ENCODE results near the gene PPP2R2D.
"Not testable (repeated sequence)": the region's sequence is repeated elsewhere in the genome, so short reads cannot be mapped to it uniquely, and the experiment has no call there.

The PPP2R2D gene

DNA sequence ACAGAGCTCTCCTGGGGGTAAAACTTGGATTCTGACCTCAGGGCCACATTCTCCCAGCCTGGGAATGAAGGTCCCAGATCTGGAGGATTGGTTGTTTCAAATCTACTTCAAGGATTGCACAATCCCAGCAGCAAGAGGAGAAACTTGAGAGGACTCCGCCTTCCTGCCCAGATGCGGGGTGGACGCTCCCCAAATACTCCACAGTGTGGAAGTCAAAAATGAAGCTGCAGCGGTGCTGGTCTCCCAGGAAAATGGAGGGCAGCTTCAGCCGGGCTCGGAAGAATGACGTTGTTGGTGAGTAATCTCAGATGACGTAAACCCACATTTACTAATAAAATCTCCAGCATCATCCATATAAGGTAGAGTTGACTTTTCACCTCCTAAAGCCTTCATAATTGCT lies 31.5 kb upstream of the PPP2R2D start:
- DNase-seq, result no peak

- no peak for DNase-seq
These were observed 30.4 kb upstream of the PPP2R2D start for GRCh38 chr10:131870411-131870810.

DNA sequence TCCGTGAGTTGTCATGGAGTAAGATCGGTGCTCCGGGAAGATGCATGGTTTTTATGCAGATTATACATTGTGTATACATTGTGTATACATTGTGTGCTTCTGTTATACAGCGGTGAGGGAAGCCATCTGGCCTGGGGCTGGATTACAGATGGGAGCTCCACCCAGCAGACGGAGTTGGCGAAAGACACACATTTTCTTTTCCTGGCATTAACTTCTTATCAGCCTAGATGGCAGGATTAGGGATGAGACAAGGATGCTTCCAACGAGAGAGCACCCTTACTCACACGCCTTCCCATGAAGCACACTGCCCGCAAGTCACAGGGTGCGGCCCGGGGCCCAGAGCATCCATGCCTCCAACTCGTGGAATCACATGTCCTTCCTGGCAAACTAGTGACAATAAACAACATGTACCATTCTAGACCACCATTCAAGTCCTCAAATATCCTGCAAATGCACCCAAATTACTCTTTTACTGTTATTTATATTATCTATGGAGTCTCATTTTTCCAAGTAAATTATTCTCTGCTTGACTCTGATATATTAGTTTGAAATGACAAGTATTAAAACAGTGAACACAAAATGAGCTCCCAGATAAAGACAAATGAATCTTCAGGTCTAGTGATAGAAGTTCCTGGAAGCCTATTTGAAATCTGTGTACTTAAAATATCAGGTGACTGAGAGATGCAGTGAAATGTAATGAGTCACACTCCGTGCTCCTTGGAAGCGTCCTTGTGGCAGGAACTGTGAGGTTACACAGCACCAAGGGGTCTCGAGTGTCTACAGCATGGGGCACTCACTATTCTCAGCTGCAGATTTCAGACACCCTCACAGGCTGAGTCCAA lies 29.8 kb upstream of the PPP2R2D start:
- no peak for DNase-seq

DNA sequence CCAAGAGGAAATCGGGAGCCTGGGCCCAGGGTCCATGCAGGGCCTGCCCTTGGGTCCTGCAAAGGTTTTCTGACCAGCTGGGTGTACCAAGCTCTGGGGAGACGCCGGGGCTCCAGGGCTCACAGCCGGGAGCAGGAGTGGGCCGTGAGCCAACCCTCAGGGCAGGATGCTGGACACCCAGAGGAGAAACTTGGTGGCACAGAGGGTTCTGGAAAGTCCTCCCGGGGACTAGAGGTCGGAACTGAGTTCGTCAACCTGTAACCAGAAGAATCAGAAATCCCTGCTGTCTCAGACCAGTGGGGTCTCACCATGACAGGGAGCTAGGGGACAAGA lies 29.2 kb upstream of the PPP2R2D start:
- no peak for DNase-seq

- DNase-seq, result no peak
These were observed 28.6 kb upstream of the PPP2R2D start for GRCh38 chr10:131872011-131872826.

DNA sequence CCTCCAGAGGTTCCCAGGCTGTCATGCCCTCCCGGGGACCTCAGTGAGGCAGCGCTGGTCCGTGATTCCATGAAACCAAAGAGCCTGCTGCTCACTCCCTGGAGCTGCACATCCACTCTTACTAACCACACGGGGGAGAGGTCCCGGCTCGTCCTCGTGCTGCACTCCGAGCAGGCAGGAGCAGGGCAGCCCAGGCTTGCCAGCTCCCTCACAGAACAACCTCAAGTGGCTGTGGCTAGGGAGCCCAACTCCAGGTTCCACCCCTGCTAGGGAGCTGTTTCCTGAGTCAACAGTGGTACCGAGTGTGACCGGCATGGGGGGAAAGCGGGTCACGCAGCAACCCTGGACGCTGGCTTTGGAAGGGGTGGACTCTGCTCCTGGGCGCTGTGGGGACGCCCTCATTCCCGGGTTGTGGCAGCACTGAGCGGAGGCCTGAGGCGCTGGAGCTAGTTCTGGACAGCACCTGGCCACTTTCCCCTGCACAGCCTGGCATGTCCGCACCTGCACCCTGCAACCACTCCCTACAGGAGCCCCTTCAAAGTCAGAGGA lies 27.9 kb upstream of the PPP2R2D start:
- DNase-seq, result no peak

DNA sequence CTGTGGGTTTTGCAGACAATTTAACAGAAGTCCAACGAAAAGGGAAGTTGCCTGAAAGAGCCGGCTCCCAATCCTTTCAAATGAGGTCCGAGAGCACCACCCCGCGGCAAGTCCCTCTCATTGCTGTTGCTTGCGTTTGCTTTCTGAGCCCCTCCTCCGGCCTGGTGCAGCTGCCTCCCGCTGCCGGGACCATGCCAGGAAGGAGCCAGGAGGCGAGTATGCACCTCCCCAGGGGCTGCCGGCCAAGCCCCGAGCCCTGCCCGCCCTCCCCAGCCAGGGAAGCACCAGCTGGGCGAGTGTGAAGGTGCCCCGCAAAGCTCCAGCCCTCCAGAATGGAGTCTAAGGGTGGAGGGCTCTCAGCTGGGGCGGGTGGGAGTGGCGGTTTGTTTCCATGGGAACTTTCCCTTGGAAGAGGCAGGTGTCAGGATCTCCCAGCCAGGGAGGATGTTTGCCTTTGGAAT lies 25.8 kb upstream of the PPP2R2D start:
- DNase-seq, result peak; percentile 51

- DNase-seq, result no peak
These were observed 25.3 kb upstream of the PPP2R2D start for GRCh38 chr10:131875501-131875900.

- no peak for DNase-seq
These were observed 24.8 kb upstream of the PPP2R2D start for GRCh38 chr10:131876017-131876416.

DNA sequence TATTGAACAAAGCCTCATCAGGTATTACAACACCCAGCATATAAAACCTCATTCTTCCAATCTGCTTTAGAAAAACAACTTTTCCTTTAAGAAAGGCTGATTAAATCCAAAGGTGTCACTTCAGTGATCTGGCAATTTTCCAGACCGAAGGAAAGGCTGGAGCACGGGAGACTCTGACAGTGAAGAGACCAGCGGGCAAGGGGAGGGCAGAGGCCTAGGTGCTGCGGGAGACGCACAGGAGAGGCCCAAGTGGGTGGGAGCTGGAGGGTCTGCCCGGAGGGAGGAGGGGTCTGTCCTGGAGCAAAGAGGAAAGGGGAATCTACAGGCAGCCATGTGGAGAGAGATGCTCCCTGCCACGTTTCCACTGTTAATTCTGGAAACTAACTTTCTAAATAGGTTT lies 24.3 kb upstream of the PPP2R2D start:
- DNase-seq, result no peak

DNA sequence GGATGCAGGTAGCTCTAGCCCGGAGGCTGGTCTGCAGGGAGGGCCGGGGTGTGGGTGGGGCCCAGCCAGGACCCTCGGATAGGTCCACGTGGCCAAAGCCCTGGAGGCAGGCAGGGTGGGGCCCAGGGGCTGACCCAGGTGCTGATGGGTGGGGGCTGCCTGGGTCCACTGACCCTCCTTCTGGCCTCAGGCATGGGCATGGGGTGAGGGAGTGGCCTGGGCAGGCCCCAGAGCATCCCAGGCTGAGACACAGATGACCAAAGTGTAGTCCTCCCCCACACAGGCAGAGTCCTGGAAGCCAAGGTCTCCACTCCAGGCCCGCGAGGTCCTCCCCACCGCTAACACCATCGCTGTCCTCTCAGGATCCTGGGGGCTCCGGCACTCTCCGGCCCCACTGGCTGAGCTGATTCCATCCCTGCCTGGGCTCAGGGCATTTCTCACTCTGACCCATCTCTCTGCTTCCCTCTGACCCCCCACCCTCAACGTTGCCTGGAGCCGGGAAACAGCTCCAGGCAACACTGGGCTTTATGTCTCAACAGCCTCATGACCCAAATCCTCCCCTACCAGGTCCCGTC lies 20.7 kb upstream of the PPP2R2D start:
- no peak for DNase-seq

DNA sequence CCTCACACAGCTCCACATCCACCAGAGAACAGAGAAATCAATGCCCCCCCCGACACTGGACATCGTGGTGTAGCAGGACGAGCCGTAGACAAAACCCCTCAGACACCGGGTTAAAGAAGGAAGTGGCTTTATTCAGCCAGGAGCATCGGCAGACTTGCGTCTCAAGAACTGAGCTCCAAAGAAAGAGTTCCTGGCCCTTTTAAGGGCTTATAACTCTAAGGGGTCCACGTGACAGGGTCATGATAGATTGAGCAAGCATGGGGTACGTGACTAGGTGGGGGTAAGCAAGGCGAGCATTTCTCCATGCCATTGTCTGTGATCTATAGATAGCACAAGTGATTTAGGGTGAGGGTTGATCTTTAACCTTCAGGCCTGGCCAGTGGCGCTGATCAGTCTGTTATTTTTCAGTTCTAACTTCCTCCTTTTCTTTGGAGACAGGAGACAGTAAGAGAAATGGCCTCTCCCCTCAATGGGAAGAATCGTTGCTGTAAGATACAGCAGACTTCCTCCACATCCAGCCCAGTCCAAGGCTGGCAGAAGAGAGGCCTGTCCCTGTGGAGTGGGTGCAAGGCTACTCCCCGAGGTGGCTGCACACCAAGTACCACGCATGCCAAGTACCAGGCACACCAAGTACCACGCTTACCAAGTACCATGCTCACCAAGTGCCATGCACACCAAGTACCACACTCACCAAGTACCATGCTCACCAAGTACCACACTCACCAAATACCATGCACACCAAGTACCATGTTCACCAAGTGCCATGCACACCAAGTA lies 19.5 kb upstream of the PPP2R2D start:
- no peak for DNase-seq

DNA sequence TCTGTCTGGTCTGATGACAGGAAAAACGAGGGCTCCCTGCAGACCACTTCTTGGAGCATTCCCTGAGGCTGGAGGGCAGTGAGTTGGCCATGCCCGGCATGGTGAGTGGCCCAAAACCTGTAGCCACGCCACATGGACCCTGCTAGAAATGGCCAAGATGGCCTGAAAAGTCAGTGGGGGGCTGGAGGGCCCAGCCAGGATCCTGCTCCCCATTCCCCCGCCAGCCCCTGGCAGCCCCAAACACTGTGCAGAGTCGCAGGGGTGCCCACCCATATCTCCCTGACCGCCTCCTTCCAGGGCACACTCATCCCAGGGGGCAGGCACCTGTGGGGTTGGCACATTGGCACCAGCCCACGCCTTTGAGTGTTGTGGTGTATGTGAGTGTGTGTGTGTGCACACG lies 18.7 kb upstream of the PPP2R2D start:
- no peak for DNase-seq

DNA sequence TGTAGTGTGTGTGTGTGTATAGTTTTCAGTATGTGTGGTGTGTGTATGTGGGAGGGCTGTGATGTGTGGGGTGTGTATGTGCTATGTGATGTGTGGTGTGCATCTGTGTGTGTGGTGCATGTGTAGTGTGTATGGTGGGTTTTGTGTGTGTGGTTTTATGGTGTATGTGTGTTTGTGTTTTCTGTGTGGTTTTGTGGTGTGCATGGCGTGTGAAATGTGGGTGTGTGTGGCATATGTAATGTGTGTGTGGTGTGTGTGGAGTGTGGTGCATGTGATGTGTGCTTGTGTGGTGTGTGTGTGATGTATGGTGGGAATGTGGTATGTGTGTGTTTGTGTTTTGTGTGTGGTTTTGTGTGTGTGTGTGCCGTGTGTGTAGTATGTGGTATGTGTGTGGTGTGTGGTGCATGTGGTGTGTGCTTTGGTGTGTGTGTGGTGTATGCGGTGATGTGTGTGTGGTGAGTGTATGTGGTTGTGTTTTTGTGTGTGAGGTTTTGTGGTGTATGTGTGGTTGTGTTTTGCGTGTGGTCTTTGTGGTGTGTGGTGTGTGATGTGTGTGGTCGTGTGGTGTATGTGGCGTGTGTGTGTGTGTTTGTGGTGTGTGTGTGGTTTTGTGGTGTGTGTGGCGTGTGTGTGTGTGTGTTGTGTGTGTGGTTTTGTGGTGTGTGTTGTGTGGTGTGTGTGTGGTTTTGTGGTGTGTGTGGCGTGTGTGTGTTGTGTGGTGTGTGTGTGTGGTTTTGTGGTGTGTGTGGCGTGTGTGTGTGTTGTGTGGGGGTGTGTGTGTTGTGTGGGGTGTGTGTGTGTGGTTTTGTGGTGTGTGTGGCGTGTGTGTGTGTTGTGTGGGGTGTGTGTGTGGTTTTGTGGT lies 18.0 kb upstream of the PPP2R2D start:
- no peak for DNase-seq

DNA sequence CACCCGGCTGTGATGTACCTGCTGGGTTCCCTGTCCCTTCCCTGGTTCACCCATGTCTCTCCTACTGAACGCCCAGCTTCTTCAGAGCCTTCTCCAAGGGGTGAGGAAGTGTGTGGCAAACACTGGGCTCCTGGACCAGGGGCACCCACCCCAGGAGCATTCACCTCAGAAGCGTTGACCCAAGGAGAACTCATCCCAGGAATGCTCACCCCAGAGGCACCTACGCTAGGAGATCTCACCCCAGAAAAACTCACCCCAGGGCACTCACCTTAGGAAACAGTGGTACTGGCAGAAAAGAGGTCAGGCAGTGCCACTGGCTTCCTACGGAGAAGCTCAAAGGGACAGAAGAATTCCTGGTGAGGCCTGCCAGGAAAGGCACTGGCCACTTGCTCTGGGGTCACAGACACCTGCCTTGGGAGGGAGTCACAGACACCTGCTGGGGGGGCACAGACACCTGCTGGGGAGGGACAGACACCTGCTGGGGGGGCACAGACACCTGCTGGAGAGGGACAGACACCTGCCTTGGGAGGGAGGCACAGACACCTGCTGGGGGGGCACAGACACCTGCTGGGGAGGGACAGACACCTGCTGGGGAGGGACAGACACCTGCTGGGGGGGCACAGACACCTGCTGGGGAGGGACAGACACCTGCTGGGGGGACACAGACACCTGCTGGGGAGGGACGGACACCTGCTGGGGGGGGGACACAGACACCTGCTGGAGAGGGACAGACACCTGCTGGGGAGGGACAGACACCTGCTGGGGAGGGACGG lies 17.0 kb upstream of the PPP2R2D start:
- DNase-seq, result not testable (repeated sequence)

GRCh38 chr10:131885391-131886165 lies 15.2 kb upstream of the PPP2R2D start:
- peak; percentile 85 for DNase-seq

- no peak for DNase-seq
These were observed 14.6 kb upstream of the PPP2R2D start for GRCh38 chr10:131886237-131886636.

- DNase-seq, result no peak
These were observed 12.6 kb upstream of the PPP2R2D start for GRCh38 chr10:131888186-131888604.

DNA sequence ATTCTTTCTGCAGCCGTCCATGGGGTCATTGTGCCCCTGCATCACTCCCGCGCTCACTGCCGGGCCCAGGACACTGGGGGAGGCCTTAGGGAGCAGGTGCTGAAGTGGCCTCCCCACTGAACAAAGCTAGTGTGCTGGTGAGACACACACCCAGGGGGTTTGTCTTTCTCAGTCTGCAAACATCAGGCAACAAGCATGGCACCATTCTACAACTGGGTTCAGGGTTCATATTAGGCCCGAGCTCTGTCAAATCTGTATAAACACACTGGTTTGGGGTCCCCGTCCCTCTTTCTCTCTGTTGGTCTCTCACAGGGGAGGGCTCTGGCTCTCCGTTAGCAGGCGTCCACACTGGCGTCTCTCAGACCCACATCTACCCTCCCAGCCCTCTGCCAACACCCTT lies 11.1 kb upstream of the PPP2R2D start:
- DNase-seq, result no peak
